ENCODE data around the gene MGST1.

The MGST1 gene, protein sequence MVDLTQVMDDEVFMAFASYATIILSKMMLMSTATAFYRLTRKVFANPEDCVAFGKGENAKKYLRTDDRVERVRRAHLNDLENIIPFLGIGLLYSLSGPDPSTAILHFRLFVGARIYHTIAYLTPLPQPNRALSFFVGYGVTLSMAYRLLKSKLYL
- total RNA-seq = 0.10 to 0.92 reads per million in 2 donors

DNA sequence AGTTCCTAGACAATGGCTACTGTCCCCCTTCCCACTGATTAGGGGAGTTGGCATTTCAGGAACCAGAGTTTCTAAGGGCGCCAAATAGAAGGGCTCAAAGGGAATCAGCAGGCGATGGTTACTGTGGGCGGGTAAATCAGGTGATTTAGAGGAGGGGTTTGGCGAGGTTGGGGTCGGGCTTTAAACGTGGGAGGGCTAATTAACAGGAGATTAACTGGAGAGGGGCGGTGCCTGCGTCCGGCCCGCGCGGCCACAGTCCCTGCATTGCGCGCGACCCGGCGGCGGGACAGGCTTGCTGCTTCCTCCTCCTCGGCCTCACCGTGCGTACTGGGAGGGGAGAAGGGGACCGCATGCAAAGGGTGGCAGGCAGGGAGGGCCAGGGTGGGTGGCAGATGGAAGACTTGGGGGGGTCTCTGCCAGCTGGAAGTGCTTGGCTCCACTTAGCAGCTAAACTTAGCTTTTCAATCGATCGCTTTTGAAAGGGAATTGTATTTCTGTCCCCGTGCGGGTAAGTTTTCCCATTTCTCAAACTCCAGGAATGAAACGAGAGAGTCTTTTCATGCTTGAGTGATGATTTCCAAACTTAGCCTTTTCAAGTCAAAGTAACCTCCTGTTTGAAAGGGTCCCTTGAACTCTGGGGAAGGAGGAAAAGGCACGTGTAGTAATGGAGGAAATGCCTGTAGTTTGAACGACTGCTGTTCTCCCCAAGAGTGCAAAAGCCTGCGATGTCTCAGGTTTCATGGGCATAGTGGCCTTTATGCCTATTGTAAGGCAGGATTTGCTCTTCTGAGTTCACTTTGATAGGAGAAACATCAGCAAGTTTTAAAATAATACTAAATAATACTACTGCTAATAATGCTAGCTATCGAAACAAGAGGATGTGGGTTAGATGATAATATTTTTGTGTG lies at the start of gene MGST1:
TSS of gene MGST1 (plus strand) at position 255 of the 908 bp plus-strand sequence. CDS start 6,608 bp downstream, outside the sequence.
- DNase-seq = no peak

DNA sequence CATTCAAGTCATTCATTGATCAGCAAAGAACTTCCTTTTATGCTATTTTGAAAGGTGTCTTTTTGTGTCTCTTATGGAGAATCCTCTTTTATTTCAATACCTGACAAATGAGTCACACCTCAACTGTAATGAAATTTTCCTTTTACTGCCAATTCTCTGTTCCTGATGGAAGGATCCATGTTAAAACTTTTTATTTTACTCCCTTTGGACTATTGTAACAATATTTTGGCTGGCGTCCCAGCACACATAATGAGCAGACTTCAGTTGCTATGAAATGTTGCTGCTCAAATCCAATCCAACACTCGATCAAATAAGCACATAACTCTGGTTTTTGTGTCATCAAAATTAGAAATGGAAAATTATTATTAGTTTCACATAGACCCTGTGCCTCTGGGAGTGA lies 48.0 kb upstream of the MGST1 start:
- DNase-seq = no peak

DNA sequence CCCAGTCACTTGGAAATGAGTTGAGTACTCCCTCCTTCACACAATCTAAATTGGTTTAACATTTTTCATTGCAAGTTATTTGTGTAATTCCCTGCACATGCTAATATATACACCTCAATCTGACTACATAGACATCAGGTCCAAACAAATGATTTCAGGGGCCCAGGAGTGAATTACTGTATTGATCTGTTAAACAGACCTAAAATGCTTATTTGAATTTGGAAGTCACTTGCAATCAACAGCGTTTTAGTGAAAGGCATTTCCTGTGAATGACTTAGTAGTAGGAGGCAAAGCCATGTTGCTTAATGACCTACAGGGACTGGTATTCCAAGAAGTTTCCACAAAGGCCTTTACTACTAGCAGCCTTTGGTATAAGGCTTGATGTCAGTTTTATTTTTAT lies 47.3 kb upstream of the MGST1 start:
- DNase-seq = no peak

GRCh38 chr12:16300736-16301135 lies 46.7 kb upstream of the MGST1 start:
- DNase-seq = no peak

DNA sequence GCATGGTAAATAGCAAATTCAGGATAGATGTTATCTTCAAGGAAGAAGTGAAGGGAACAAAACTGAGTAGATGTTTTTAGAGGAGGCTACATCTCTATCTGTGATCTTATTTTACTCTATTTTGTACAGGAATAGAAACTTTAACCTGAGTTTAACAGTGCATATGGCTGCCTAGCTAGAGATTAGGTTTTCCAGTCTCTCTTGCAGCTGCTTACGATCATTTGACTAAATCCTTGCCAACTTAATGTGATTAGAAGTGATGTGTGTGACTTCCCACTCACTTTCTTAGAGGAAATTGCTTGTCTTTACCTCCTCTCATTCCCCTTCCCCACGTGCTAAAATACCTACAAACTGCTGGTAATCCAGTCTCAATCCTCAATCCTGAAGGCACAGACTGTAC lies 43.5 kb upstream of the MGST1 start:
- no peak for DNase-seq

- DNase-seq = no peak
Observed at GRCh38 chr12:16307856-16308475, 39.5 kb upstream of the MGST1 start.

GRCh38 chr12:16310934-16311333 lies 36.5 kb upstream of the MGST1 start:
- no peak for DNase-seq

GRCh38 chr12:16323010-16323409 lies 24.4 kb upstream of the MGST1 start:
- DNase-seq = no peak

DNA sequence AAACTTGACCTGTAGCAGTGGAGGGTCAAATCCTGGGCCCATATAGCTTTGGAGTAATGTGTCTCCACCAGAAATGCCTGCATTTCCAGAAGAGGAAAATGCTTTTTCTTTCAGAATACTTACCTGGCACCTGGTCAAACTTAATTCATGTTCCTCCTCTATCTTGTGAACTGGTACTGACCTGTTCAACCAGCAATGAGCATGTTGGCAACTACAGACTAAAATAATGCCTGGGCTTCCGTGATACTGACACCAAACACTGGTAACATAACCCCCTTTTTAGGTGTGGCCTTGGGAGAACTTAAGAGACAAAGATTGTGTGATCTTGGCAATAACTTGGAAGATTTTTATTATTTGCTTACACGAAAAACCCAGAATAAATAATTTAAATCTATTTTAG lies 23.8 kb upstream of the MGST1 start:
- no peak for DNase-seq

DNA sequence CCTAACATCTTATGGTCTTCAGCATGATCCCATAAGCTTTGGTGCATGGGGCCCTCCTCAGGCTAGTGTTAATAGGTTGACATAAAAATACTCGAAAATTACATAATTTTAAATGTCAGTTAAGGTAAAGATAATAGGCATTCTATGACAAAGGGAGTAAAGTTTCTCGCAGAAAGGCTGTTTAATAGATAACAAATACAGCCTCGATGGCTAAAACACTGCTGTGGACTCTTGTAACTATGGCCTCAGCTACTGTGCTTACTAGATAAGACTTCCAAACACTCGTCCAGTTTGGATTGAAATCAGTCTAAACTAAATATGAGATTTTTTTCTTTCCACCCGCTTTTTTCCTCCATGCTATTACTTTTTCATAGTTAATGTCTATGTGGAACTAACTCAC lies 23.2 kb upstream of the MGST1 start:
- no peak for DNase-seq

- DNase-seq = no peak
Observed at GRCh38 chr12:16324772-16325171, 22.7 kb upstream of the MGST1 start.

DNA sequence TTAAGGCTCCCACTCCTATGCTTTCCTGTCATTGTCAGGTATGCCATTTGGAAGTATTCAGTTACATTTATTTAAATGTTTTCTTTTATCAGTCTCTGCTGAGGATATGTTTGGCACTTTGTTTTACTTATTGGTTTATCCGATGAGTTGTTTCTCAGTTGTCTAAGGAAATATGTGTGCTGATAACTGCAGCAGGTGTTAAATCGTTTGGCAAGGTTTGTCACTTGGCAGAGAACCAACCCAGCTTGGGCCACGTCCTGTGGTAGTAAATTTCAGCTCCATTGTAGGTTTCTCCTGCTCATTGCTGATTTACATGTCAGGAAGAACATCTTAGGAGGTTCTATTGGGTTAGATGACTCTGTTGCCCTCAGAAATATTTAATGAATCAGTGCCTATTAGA lies 22.0 kb upstream of the MGST1 start:
- no peak for DNase-seq

- DNase-seq = no peak
Observed at GRCh38 chr12:16327963-16328362, 19.5 kb upstream of the MGST1 start.

GRCh38 chr12:16329594-16329993 lies 17.9 kb upstream of the MGST1 start:
- no peak for DNase-seq

- no peak for DNase-seq
Observed at GRCh38 chr12:16330560-16330959, 16.9 kb upstream of the MGST1 start.

DNA sequence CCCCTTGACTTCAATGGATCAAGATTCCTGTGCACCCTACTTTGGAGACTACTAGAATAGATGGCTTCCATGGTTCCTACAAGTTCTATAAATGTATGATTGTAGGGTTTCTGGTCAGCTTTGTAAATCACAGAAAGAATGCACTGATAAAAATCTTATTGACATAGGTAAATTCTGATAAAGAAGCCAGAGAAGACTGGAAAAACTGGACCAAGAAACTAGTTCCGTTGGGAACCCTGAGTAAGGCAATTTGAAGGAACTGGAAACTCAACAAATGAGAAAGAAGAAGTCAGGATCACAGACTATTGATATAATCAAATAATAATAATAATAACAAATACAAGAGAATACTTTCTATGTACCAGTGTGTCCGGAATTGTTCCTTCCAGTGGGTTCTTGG lies 15.4 kb upstream of the MGST1 start:
- DNase-seq = no peak

DNA sequence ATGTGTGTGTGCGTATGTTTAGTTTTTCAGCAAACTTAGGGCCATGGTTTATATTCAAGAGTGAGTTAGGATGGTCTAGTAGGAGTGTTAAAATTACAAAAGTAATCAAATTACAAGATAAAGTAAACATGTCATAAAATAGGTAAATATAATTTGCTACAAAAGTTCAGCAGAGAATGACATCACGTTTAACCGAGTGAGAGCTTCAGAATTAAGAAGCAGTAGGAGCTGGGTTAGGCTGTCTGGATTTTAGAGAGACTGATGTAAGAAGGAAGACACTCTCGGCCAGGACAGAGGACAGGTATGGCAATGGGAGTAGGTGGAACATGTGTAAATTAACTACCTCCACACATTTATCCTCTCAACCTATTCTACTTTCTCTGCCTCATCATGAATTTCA lies 11.6 kb upstream of the MGST1 start:
- no peak for DNase-seq

- no peak for DNase-seq
Observed at GRCh38 chr12:16344269-16344668, 3.2 kb upstream of the MGST1 start.

GRCh38 chr12:16345105-16345504 lies 2.3 kb upstream of the MGST1 start:
- DNase-seq = no peak

- no peak for DNase-seq
Observed at GRCh38 chr12:16346958-16347357, 487 bp upstream of the MGST1 start.

GRCh38 chr12:16348435-16349130 lies 1.1 kb downstream of the MGST1 start:
- no peak for DNase-seq

DNA sequence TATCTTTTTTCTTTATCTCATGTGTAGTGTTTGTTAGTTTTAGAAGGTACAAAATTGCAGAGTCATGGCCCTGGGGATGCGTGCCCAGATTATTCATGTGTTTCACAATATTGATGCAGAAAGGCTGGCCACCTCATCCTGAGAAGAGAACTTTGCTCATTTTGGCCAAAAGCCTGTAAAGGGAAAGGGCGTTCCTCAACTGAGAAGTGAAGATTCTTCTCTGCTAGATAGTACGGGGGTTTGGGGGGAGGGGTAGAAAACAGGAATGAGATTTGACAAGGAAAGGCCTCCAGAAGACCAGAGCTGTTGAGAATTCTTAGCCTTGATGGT lies 1.7 kb downstream of the MGST1 start:
- no peak for DNase-seq

GRCh38 chr12:16350682-16351081 lies 3.2 kb downstream of the MGST1 start:
- DNase-seq = no peak

GRCh38 chr12:16352481-16352880 lies 5.0 kb downstream of the MGST1 start:
- DNase-seq = no peak
